GM12892 (cell line): Measurements from ENCODE around the gene MYLK.

Experiments used
- POLR2A ChIP-seq: IDR thresholded peaks from 2 replicates; pipeline ENCODE4 v1.6.1; 2011; ENCODE audit warnings: low read depth, low read length, control low read depth
- POLR2AphosphoS5 ChIP-seq: IDR thresholded peaks from 2 replicates; pipeline ENCODE4 v1.6.1; 2011; ENCODE audit warnings: low read depth, low read length, control low read depth

GRCh38 chr3:123628996-123629746 lies 255.0 kb downstream of the MYLK start:
- TF ChIP-seq POLR2A = no peak
- no peak for TF ChIP-seq POLR2AphosphoS5
